WTC11 (cell line): ENCODE measurements around the gene AZIN2. TPM values are rescaled to one million over a fixed set of nuclear protein-coding genes. Genes with fewer than 3 reads are reported as not detected.

Experiments
- ATAC-seq: fragments of 200-7000 bp; cut with Tn5 transposase; 2 replicates; pipeline ENCODE4 v1.10.0; 2021; ENCODE audit warnings: mild to moderate bottlenecking, moderate library complexity
- CTCF ChIA-PET: fragments of 300-600 bp; sonication (Branson Sonifier 250); formaldehyde crosslinking; loops from one replicate; lab custom pipeline; 2021; ENCODE audit warnings: antibody characterized with exemption; lab: Charles Lee
- POLR2A ChIA-PET: fragments of 350-600 bp; sonication (Branson Sonifier 250); formaldehyde crosslinking; loops from one replicate; lab custom pipeline; 2021; ENCODE audit warnings: antibody characterized with exemption; lab: Charles Lee
- DNase-seq: peaks from one replicate; pipeline ENCODE4 v3.0.0; 2021; ENCODE audit warnings: low spot score
- H3K27ac Mint-ChIP-seq: 2 replicates; pipeline ENCODE4 v1.8.0; 2021; ENCODE audit warnings: mixed read lengths
- H3K27me3 Mint-ChIP-seq: 2 replicates; pipeline ENCODE4 v1.8.0; 2021; ENCODE audit warnings: low read depth, mild to moderate bottlenecking, moderate library complexity, mixed read lengths
- H3K36me3 Mint-ChIP-seq: 2 replicates; pipeline ENCODE4 v1.8.0; 2021; ENCODE audit warnings: mixed read lengths
- H3K4me1 Mint-ChIP-seq: 2 replicates; pipeline ENCODE4 v1.8.0; 2022; ENCODE audit warnings: mixed read lengths
- H3K4me3 Mint-ChIP-seq: 2 replicates; pipeline ENCODE4 v1.8.0; 2021; ENCODE audit warnings: mild to moderate bottlenecking, moderate library complexity, mixed read lengths
- H3K9me3 Mint-ChIP-seq: 2 replicates; pipeline ENCODE4 v1.8.0; 2021; ENCODE audit warnings: mixed read lengths
- ARID4B ChIP-seq: sonication (generic); formaldehyde crosslinking; IDR thresholded peaks from 2 replicates; pipeline ENCODE4 v1.8.0; 2023; ENCODE audit warnings: missing genetic modification reagents, mild to moderate bottlenecking, borderline replicate concordance
- ATF1 ChIP-seq: sonication (generic); formaldehyde crosslinking; IDR thresholded peaks from 2 replicates; pipeline ENCODE4 v1.8.1; 2023; ENCODE audit warnings: mild to moderate bottlenecking, moderate library complexity, missing genetic modification reagents
- CBFB ChIP-seq: sonication (generic); formaldehyde crosslinking; IDR thresholded peaks from 2 replicates; pipeline ENCODE4 v1.8.1; 2022; ENCODE audit warnings: mild to moderate bottlenecking, low read depth, missing genetic modification reagents
- CTCF ChIP-seq: fragments of 200-600 bp; IDR thresholded peaks from 2 replicates; pipeline ENCODE4 v1.8.0; 2022; ENCODE audit warnings: antibody characterized with exemption
- ETV6 ChIP-seq: sonication (generic); formaldehyde crosslinking; IDR thresholded peaks from 2 replicates; pipeline ENCODE4 v1.8.1; 2022; ENCODE audit warnings: mild to moderate bottlenecking, missing genetic modification reagents
- FOXJ3 ChIP-seq: sonication (generic); formaldehyde crosslinking; IDR thresholded peaks from 2 replicates; pipeline ENCODE4 v1.9.0; 2021; ENCODE audit warnings: missing genetic modification reagents, mild to moderate bottlenecking, borderline replicate concordance
- FOXK1 ChIP-seq: sonication (generic); formaldehyde crosslinking; IDR thresholded peaks from 2 replicates; pipeline ENCODE4 v1.8.0; 2022; ENCODE audit warnings: mild to moderate bottlenecking, moderate library complexity, missing genetic modification reagents
- FOXP1 ChIP-seq: sonication (generic); formaldehyde crosslinking; IDR thresholded peaks from 2 replicates; pipeline ENCODE4 v1.8.0; 2022; ENCODE audit warnings: missing genetic modification reagents, mild to moderate bottlenecking, moderate library complexity, borderline replicate concordance
- GABPB1 ChIP-seq: sonication (generic); formaldehyde crosslinking; IDR thresholded peaks from 2 replicates; pipeline ENCODE4 v1.8.1; 2023; ENCODE audit warnings: mild to moderate bottlenecking, missing genetic modification reagents
- GTF2I ChIP-seq: fragments of 250-450 bp; sonication (Bioruptor Pico); conservative IDR thresholded peaks from 2 replicates; pipeline ENCODE4 v1.4.0; 2021; ENCODE audit warnings: mild to moderate bottlenecking
- MAX ChIP-seq: sonication (generic); formaldehyde crosslinking; IDR thresholded peaks from 2 replicates; pipeline ENCODE4 v1.8.0; 2022; ENCODE audit warnings: mild to moderate bottlenecking, missing genetic modification reagents
- MYBL2 ChIP-seq: sonication (generic); formaldehyde crosslinking; IDR thresholded peaks from 2 replicates; pipeline ENCODE4 v1.8.1; 2023; ENCODE audit warnings: mild to moderate bottlenecking, moderate library complexity, missing genetic modification reagents
- NFATC4 ChIP-seq: fragments of 250-450 bp; sonication (Bioruptor Pico); IDR thresholded peaks from 2 replicates; pipeline ENCODE4 v1.9.0; 2021; ENCODE audit warnings: mild to moderate bottlenecking
- NFE2L1 ChIP-seq: sonication (generic); formaldehyde crosslinking; IDR thresholded peaks from 2 replicates; pipeline ENCODE4 v1.8.1; 2023; ENCODE audit warnings: missing genetic modification reagents
- NR1H2 ChIP-seq: sonication (generic); formaldehyde crosslinking; IDR thresholded peaks from 2 replicates; pipeline ENCODE4 v1.9.0; 2021; ENCODE audit warnings: mild to moderate bottlenecking, moderate library complexity, missing genetic modification reagents
- NR2C2 ChIP-seq: sonication (generic); formaldehyde crosslinking; IDR thresholded peaks from 2 replicates; pipeline ENCODE4 v1.8.0; 2022; ENCODE audit warnings: mild to moderate bottlenecking, missing genetic modification reagents
- RELA ChIP-seq: sonication (generic); formaldehyde crosslinking; IDR thresholded peaks from 2 replicates; pipeline ENCODE4 v1.8.1; 2022; ENCODE audit warnings: missing genetic modification reagents, mild to moderate bottlenecking, borderline replicate concordance
- SMAD4 ChIP-seq: sonication (generic); formaldehyde crosslinking; IDR thresholded peaks from 2 replicates; pipeline ENCODE4 v1.8.0; 2022; ENCODE audit warnings: mild to moderate bottlenecking, missing genetic modification reagents
- SOX15 ChIP-seq: fragments of 250-450 bp; sonication (Bioruptor Pico); IDR thresholded peaks from 2 replicates; pipeline ENCODE4 v1.9.0; 2021; ENCODE audit warnings: mild to moderate bottlenecking
- TCF7 ChIP-seq: sonication (generic); formaldehyde crosslinking; IDR thresholded peaks from 2 replicates; pipeline ENCODE4 v1.8.0; 2022; ENCODE audit warnings: mild to moderate bottlenecking, low read depth, missing genetic modification reagents, moderate library complexity
- TEAD1 ChIP-seq: sonication (generic); formaldehyde crosslinking; IDR thresholded peaks from 2 replicates; pipeline ENCODE4 v1.8.0; 2022; ENCODE audit warnings: mild to moderate bottlenecking, missing genetic modification reagents
- TP53 ChIP-seq: sonication (generic); formaldehyde crosslinking; IDR thresholded peaks from 2 replicates; pipeline ENCODE4 v1.8.1; 2023; ENCODE audit warnings: mild to moderate bottlenecking, missing genetic modification reagents
- ZNF219 ChIP-seq: sonication (generic); formaldehyde crosslinking; IDR thresholded peaks from 2 replicates; pipeline ENCODE4 v1.8.0; 2023; ENCODE audit warnings: missing genetic modification reagents, mild to moderate bottlenecking, borderline replicate concordance
- ZNF232 ChIP-seq: sonication (generic); formaldehyde crosslinking; IDR thresholded peaks from 2 replicates; pipeline ENCODE4 v1.8.0; 2022; ENCODE audit warnings: mild to moderate bottlenecking, missing genetic modification reagents
- ZNF263 ChIP-seq: sonication (generic); formaldehyde crosslinking; IDR thresholded peaks from 2 replicates; pipeline ENCODE4 v1.8.1; 2022; ENCODE audit warnings: low read depth, mild to moderate bottlenecking, moderate library complexity, missing genetic modification reagents
- ZNF317 ChIP-seq: sonication (generic); formaldehyde crosslinking; IDR thresholded peaks from 2 replicates; pipeline ENCODE4 v1.8.1; 2023; ENCODE audit warnings: low read depth, mild to moderate bottlenecking, moderate library complexity, missing genetic modification reagents, borderline replicate concordance
- ZNF396 ChIP-seq: fragments of 250-450 bp; sonication (Bioruptor Pico); IDR thresholded peaks from 2 replicates; pipeline ENCODE4 v1.8.0; 2021; ENCODE audit warnings: mild to moderate bottlenecking, moderate library complexity, borderline replicate concordance
- ZNF423 ChIP-seq: fragments of 250-450 bp; sonication (Bioruptor Pico); IDR thresholded peaks from 2 replicates; pipeline ENCODE4 v2.1.2; 2022; ENCODE audit warnings: mild to moderate bottlenecking, moderate library complexity
- ZNF425 ChIP-seq: fragments of 250-450 bp; sonication (Bioruptor Pico); conservative IDR thresholded peaks from 2 replicates; pipeline ENCODE4 v1.9.0; 2021; ENCODE audit warnings: mild to moderate bottlenecking
- total RNA-seq: library from RNA; stranded (reverse); gene quantifications from 3 replicates; pipeline ENCODE4 v1.2.3, GENCODE V29; 2021

Gene AZIN2
- total RNA-seq, 1 experiment from 2014 or later: 1.7 TPM

GRCh38 chr1:33078030-33078591 lies 2.8 kb upstream of the AZIN2 start:
- TF ChIP-seq SOX15 (CRISPR knock-in tag) (no peak), TEAD1 (no peak), FOXK1 (CRISPR knock-in tag) (no peak), NFATC4 (CRISPR knock-in tag) (no peak), GABPB1 (CRISPR knock-in tag) (no peak), ZNF423 (CRISPR knock-in tag) (no peak), NFE2L1 (no peak), ZNF396 (no peak), RELA (no peak), SMAD4 (CRISPR knock-in tag) (no peak), MAX (CRISPR knock-in tag) (no peak), CTCF (no peak), FOXP1 (CRISPR knock-in tag) (no peak), ETV6 (CRISPR knock-in tag) (no peak), GTF2I (no peak)
- H3K36me3 Mint-ChIP-seq: no peaks in the 10 kb centered on the region
- ATAC-seq: no peak
- peaks cover 12% of the 10 kb centered on the region for H3K4me1 Mint-ChIP-seq
- H3K4me3 Mint-ChIP-seq: no peak overlapping the region
- ChIA-PET POLR2A (no interaction called here), CTCF (interaction anchor here (1.2 to 1.3 kb wide), 2 partner anchors 8 to 186 kb away, joined by 3 read pairs; no protein-coding TSS in a partner anchor)
- H3K27me3 Mint-ChIP-seq: peaks cover 43% of the 10 kb centered on the region
- no peak overlapping the region for H3K27ac Mint-ChIP-seq
- no peak for DNase-seq
- H3K9me3 Mint-ChIP-seq: peaks cover 3% of the 10 kb centered on the region; the same call in 1 of the 2 replicates

- peaks cover 66% of the 10 kb centered on the region for H3K27me3 Mint-ChIP-seq
- TF ChIP-seq ZNF263 (no peak), ZNF232 (no peak), FOXJ3 (no peak), NR1H2 (no peak), ZNF425 (no peak), TCF7 (CRISPR knock-in tag) (no peak), ZNF219 (no peak), CBFB (CRISPR knock-in tag) (no peak), ZNF423 (CRISPR knock-in tag) (no peak), TP53 (CRISPR knock-in tag) (no peak), MYBL2 (CRISPR knock-in tag) (no peak), ARID4B (no peak), ZNF317 (CRISPR knock-in tag) (no peak), ATF1 (CRISPR knock-in tag) (no peak), NR2C2 (no peak)
- ATAC-seq: no peak
- H3K27ac Mint-ChIP-seq: no peak overlapping the region
- H3K9me3 Mint-ChIP-seq: peaks cover 3% of the 10 kb centered on the region; the same call in 1 of the 2 replicates
- no peaks in the 10 kb centered on the region for H3K36me3 Mint-ChIP-seq
- CTCF ChIA-PET: interaction anchor here (0.5 to 1.8 kb wide), 11 partner anchors 8 to 193 kb away, joined by 3 to 21 read pairs (median 7); partner anchors contain the start of gene HPCA
- H3K4me1 Mint-ChIP-seq: peaks cover 12% of the 10 kb centered on the region
- no peak for DNase-seq
- POLR2A ChIA-PET: interaction anchor here (1.0 to 1.2 kb wide), 2 partner anchors 144 to 155 kb away, joined by 4 read pairs; no protein-coding TSS in a partner anchor
- peak overlapping the region; percentile 79 for H3K4me3 Mint-ChIP-seq
Measured at GRCh38 chr1:33080373-33080772, 580 bp upstream of the AZIN2 start.
